Neuronal stem cell (in vitro differentiated cells): ENCODE measurements around the gene PROM2.

Experiments used
- DNase-seq: peaks from one replicate; pipeline ENCODE4 v3.0.0-alpha.2; 2013; ENCODE audit warnings: low spot score
- H2AFZ ChIP-seq: one replicate; pipeline ENCODE4 v1.6.1; 2013; ENCODE audit warnings: mild to moderate bottlenecking, low read length, inconsistent platforms
- H2AK5ac ChIP-seq: 2 replicates; pipeline ENCODE4 v1.6.1; 2013; ENCODE audit warnings: low read depth, mild to moderate bottlenecking, inconsistent platforms, low read length, moderate library complexity, mixed read lengths
- H2BK120ac ChIP-seq: 2 replicates; pipeline ENCODE4 v1.6.1; 2013; ENCODE audit warnings: low read depth, mild to moderate bottlenecking, inconsistent platforms, low read length, moderate library complexity, mixed read lengths
- H2BK12ac ChIP-seq: one replicate; pipeline ENCODE4 v1.6.1; 2013; ENCODE audit warnings: low read length, inconsistent platforms
- H2BK15ac ChIP-seq: 2 replicates; pipeline ENCODE4 v1.6.1; 2013; ENCODE audit warnings: mild to moderate bottlenecking, low read length, inconsistent platforms, mixed read lengths
- H2BK5ac ChIP-seq: one replicate; pipeline ENCODE4 v1.6.1; 2013; ENCODE audit warnings: inconsistent platforms, mild to moderate bottlenecking, low read length, moderate library complexity
- H3K14ac ChIP-seq: one replicate; pipeline ENCODE4 v1.6.1; 2013; ENCODE audit warnings: low read length, inconsistent platforms
- H3K18ac ChIP-seq: 2 replicates; pipeline ENCODE4 v1.6.1; 2013; ENCODE audit warnings: low read length, inconsistent platforms
- H3K23ac ChIP-seq: 2 replicates; pipeline ENCODE4 v1.6.1; 2013; ENCODE audit warnings: low read depth, mild to moderate bottlenecking, mixed read lengths, low read length, inconsistent platforms; ENCODE audit not compliant: poor library complexity
- H3K27ac ChIP-seq: replicated peaks from 3 replicates; pipeline ENCODE4 v1.5.1; 2013; ENCODE audit warnings: low read length, inconsistent platforms
- H3K27me3 ChIP-seq, 3 experiments: 2 replicates each; pipeline ENCODE4 v1.6.1; 2013; ENCODE audit warnings: low read length in 3 of 3, mild to moderate bottlenecking in 2 of 3, inconsistent platforms in 1 of 3, low read depth in 1 of 3, mixed read lengths in 1 of 3, moderate library complexity in 1 of 3; ENCODE audit not compliant: control insufficient read depth in 3 of 3, insufficient read depth in 3 of 3
- H3K36me3 ChIP-seq, 2 donors: replicated peaks in 1 of 2; 2 replicates each; pipeline ENCODE4 v1.6.1; 2013; ENCODE audit warnings: low read length in 2 of 2; ENCODE audit not compliant: control insufficient read depth in 2 of 2, insufficient read depth in 2 of 2
- H3K4ac ChIP-seq: 2 replicates; pipeline ENCODE4 v1.6.1; 2013; ENCODE audit warnings: inconsistent platforms, mild to moderate bottlenecking, low read length, moderate library complexity
- H3K4me1 ChIP-seq, 2 donors: 1 replicate in 1 of 2; 2 replicates in 1 of 2; pipeline ENCODE4 v1.6.1; 2013; ENCODE audit warnings: low read length in 2 of 2, low read depth in 1 of 2; ENCODE audit not compliant: control insufficient read depth in 2 of 2, insufficient read depth in 1 of 2
- H3K4me2 ChIP-seq: one replicate; pipeline ENCODE4 v1.6.1; 2013; ENCODE audit warnings: mild to moderate bottlenecking, low read length, inconsistent platforms; ENCODE audit not compliant: insufficient read depth, poor library complexity, severe bottlenecking
- H3K4me3 ChIP-seq, 2 donors: 2 replicates each; pipeline ENCODE4 v1.5.1; 2013; ENCODE audit warnings: low read length in 2 of 2, mild to moderate bottlenecking in 2 of 2, inconsistent platforms in 1 of 2, moderate library complexity in 1 of 2
- H3K79me1 ChIP-seq: one replicate; pipeline ENCODE4 v1.6.1; 2013; ENCODE audit warnings: low read depth, mild to moderate bottlenecking, inconsistent platforms, low read length, moderate library complexity
- H3K9ac ChIP-seq: one replicate; pipeline ENCODE4 v1.6.1; 2013; ENCODE audit warnings: mild to moderate bottlenecking, low read depth, low read length, inconsistent platforms; ENCODE audit not compliant: poor library complexity
- H3K9me3 ChIP-seq, 2 donors: replicated peaks in 1 of 2; 2 replicates each; pipeline versions ENCODE3 to v1.6.1; 2013; ENCODE audit warnings: low read length in 2 of 2, mild to moderate bottlenecking in 2 of 2, inconsistent platforms in 1 of 2, low read depth in 1 of 2, mixed read lengths in 1 of 2, moderate library complexity in 1 of 2; ENCODE audit not compliant: control insufficient read depth in 2 of 2, insufficient read depth in 1 of 2
- H4K8ac ChIP-seq: one replicate; pipeline ENCODE4 v1.6.1; 2013; ENCODE audit warnings: low read depth, mild to moderate bottlenecking, inconsistent platforms, low read length, moderate library complexity
- H4K91ac ChIP-seq: one replicate; pipeline ENCODE4 v1.6.1; 2013; ENCODE audit warnings: low read length, low read depth, mild to moderate bottlenecking, inconsistent platforms; ENCODE audit not compliant: poor library complexity
- WGBS, 2 donors: extraction: QIAGEN DNeasy Blood & Tissue Kit; methylation state at CpG; one replicate each; pipeline ENCODE4 v1.1.7; 2013; ENCODE audit warnings: missing lambda C conversion rate in 2 of 2, mixed read lengths in 1 of 2; ENCODE audit not compliant: insufficient read length in 2 of 2, insufficient replicate concordance in 1 of 2; ENCODE audit errors: extremely low coverage in 2 of 2; 5-methylcytosine and 5-hydroxymethylcytosine counted together

PROM2 gene

DNA sequence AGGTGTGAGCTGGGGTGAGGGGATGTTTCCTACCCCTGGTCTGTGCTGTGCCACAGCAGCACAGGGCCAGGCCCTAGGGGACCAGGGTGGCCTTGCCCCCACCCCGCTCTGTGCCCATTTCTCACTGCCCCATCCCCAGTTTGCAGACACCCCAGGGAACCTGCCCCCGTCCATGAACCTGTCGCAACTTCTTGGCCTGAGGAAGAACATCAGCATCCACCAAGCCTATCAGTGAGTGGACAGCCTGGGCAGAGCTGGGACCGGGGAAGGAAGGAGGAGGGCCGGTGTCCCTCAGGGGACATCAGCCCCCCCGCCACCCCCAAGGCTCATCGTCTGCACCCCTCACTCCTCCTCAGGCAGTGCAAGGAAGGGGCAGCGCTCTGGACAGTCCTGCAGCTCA, 7.5 kb downstream of the PROM2 start:
- no peaks in the 10 kb centered on the region for H3K79me1 ChIP-seq

DNA sequence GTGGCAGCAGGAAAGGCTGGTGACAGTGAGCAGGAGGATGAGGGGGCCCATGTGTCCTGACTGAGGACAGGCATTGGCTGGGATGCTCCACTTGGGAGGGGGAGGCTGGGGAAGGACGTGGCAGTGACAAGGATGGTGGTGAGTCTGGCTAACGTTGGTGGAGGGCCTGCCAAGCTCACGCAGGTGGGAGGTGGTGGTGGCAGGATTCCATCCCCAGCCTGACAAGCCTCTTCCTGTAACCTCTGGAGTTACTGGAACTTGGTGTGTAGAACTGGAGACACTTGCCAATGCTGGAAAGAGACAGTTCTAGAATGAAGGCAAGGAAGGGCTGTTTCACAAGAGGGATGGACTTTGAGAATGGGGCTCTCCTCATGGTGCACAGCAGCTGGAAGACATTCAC, 8.2 kb downstream of the PROM2 start:
- no peak overlapping the region for H2BK120ac ChIP-seq
- H3K9ac ChIP-seq, result no peak overlapping the region
- peak overlapping the region; percentile 71 for H3K14ac ChIP-seq
- WGBS, 2 donors, result no CpG with 5 or more reads among the region's 3 CpGs
- H3K36me3 ChIP-seq, result no peaks in the 10 kb centered on the region
- peak overlapping the region; percentile 37 for H2BK15ac ChIP-seq
- H2BK12ac ChIP-seq, result peak overlapping the region; percentile 41
- no peak overlapping the region for H3K27ac ChIP-seq
- H2AFZ ChIP-seq, result no peak overlapping the region
- no peak overlapping the region for H4K91ac ChIP-seq
- no peak overlapping the region for H2BK5ac ChIP-seq
- H4K8ac ChIP-seq, result no peak overlapping the region
- peaks cover 0 to 2% of the 10 kb centered on the region in 2 donors for H3K4me1 ChIP-seq
- peak overlapping the region; percentile 50 for H3K23ac ChIP-seq
- no peaks in the 10 kb centered on the region for H3K79me1 ChIP-seq
- peak overlapping the region; percentile 84 for H3K4ac ChIP-seq
- peak overlapping the region in 1 of 2 donors; percentile 56 for H3K4me3 ChIP-seq
- DNase-seq, result no peak
- H3K27me3 ChIP-seq, result no peaks in the 10 kb centered on the region
- no peak overlapping the region for H2AK5ac ChIP-seq
- no peak overlapping the region for H3K4me2 ChIP-seq
- H3K18ac ChIP-seq, result peak overlapping the region; percentile 76
- no peaks in the 10 kb centered on the region for H3K9me3 ChIP-seq

More for the DNA sequence above, 7.5 kb downstream of the PROM2 start:
- Histone ChIP-seq H3K9me3 (no peaks in the 10 kb centered on the region), H3K23ac (no peak overlapping the region), H2BK120ac (no peak overlapping the region), H3K36me3 (no peaks in the 10 kb centered on the region), H4K8ac (no peak overlapping the region), H3K4me3 (no peak overlapping the region), H3K4me1 (no peaks in the 10 kb centered on the region), H3K4me2 (no peak overlapping the region), H2BK15ac (no peak overlapping the region), H3K4ac (no peak overlapping the region), H3K27ac (no peak overlapping the region), H3K27me3 (no peaks in the 10 kb centered on the region), H2BK5ac (no peak overlapping the region), H3K18ac (no peak overlapping the region), H2AK5ac (no peak overlapping the region), H3K14ac (no peak overlapping the region), H2BK12ac (no peak overlapping the region), H4K91ac (no peak overlapping the region), H2AFZ (no peak overlapping the region), H3K9ac (no peak overlapping the region)
- WGBS, 2 donors, result no CpG with 5 or more reads among the region's 8 CpGs
- DNase-seq, result no peak

DNA sequence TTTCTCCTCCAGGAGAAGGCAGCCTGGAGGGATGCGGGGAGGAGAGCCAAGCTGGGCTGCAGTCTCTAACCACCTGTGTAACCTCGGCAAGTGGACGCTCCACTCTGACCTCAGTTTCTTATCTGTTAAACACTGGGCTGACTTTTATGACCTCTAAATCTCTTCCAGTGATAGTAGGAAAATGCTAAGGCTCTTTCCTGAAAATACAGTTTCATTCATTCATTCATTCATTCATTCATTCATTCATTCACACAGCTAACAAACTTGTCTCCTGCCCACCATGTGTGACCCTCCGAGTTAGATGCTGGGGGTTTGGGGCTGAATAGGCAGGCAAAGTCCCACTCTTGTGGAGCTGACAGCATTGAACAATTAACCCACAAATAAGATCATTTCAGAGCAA, 9.3 kb downstream of the PROM2 start:
- Histone ChIP-seq H2BK15ac (peak overlapping the region; percentile 20), H3K36me3 (no peaks in the 10 kb centered on the region), H2BK5ac (no peak overlapping the region), H2BK12ac (no peak overlapping the region), H3K4me1 (peaks cover 0 to 2% of the 10 kb centered on the region in 2 donors), H3K4me3 (no peak overlapping the region), H3K9me3 (no peaks in the 10 kb centered on the region), H2AK5ac (no peak overlapping the region), H3K4ac (no peak overlapping the region), H3K27me3 (no peaks in the 10 kb centered on the region), H3K27ac (no peak overlapping the region), H2AFZ (no peak overlapping the region), H4K8ac (no peak overlapping the region), H3K4me2 (no peak overlapping the region), H4K91ac (no peak overlapping the region), H3K18ac (no peak overlapping the region), H3K14ac (no peak overlapping the region), H3K79me1 (no peaks in the 10 kb centered on the region), H2BK120ac (no peak overlapping the region), H3K23ac (no peak overlapping the region), H3K9ac (no peak overlapping the region)
- no peak for DNase-seq
- no CpG with 5 or more reads among the region's 4 CpGs for WGBS, 2 donors

DNA sequence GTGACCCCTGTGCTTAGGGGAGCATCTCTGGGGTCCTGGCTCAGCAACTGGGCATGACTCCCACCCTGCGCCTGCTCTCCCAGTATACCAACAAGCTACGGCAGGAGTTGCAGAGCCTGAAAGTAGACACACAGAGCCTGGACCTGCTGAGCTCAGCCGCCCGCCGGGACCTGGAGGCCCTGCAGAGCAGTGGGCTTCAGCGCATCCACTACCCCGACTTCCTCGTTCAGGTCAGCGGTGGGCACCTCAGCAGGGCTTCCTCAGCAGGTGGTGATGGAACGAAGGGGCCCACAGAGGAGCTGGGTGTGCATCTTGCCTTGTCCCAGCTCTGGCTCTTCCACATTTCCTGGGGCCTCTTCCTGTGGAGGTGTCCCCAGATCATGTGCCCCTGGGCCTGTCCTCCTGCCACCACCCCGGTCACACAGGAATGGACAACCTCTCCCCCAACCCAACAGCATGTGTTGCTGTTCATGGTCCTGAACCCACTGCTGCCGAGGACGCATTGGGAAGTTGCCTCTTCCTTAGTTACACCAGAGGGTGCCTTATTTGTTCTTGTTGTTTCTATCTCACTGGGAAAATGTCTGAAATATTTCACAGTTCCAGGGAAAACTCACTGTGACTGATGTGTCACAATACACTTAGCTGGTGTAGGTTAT, 10.8 kb downstream of the PROM2 start:
- Histone ChIP-seq H4K91ac (no peak overlapping the region), H3K4me1 (peaks cover 0 to 5% of the 10 kb centered on the region in 2 donors), H3K4ac (no peak overlapping the region), H3K79me1 (no peaks in the 10 kb centered on the region), H3K36me3 (no peaks in the 10 kb centered on the region), H4K8ac (peak overlapping the region; percentile 33), H2BK120ac (no peak overlapping the region), H3K9me3 (no peaks in the 10 kb centered on the region), H2BK5ac (no peak overlapping the region), H2AK5ac (no peak overlapping the region), H3K4me3 (no peak overlapping the region), H2AFZ (no peak overlapping the region), H2BK15ac (no peak overlapping the region), H3K27me3 (no peaks in the 10 kb centered on the region), H3K14ac (no peak overlapping the region), H3K4me2 (no peak overlapping the region), H2BK12ac (no peak overlapping the region), H3K18ac (no peak overlapping the region), H3K23ac (peak overlapping the region; percentile 34), H3K27ac (no peak overlapping the region), H3K9ac (no peak overlapping the region)
- WGBS, 2 donors, result no CpG with 5 or more reads among the region's 13 CpGs
- DNase-seq, result no peak
